ENCODE results near the gene CST2.
"Not testable (repeated sequence)": the region's sequence is repeated elsewhere in the genome, so short reads cannot be mapped to it uniquely, and the experiment has no call there.

The CST2 gene

DNA sequence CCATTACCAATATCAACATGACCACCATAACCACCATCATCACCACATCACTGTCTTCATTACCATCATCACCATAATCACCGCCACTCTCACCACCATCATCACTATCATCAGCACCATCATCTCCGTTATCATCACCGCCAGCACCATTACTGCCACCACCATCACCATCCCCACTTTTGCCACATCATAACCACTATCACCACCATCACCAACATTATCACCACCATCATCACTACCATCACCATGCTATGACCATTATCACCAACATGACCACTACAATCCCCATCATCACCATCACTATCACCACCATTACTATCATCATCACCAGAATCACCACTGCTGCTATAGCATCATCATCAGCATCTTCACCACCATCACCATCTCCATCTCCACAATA, 25.7 kb downstream of the CST2 start:
- DNase-seq: no peak

GRCh38 chr20:23799216-23799847, 27.2 kb downstream of the CST2 start:
- not testable (repeated sequence) for DNase-seq

DNA sequence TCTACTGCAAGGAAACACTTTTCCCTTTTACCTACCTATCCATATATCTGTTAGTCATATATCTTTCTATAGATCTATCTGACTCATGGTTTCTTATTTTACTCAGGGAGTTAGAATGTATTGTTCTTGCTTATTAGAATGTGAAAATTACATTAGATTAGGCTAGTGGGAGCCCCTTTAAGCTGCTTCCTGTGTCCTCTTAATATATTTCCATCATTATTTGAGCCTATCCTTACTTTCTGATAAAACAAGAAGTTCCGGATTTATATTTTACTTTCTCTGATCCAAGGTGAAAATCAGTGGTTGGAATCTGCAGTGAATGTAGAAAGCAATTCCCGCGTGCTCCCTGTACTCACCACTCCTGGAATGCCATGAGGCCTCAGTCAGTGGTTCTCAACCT, 31.0 kb downstream of the CST2 start:
- DNase-seq: no peak

GRCh38 chr20:23794841-23795240, 31.7 kb downstream of the CST2 start:
- no peak for DNase-seq

DNA sequence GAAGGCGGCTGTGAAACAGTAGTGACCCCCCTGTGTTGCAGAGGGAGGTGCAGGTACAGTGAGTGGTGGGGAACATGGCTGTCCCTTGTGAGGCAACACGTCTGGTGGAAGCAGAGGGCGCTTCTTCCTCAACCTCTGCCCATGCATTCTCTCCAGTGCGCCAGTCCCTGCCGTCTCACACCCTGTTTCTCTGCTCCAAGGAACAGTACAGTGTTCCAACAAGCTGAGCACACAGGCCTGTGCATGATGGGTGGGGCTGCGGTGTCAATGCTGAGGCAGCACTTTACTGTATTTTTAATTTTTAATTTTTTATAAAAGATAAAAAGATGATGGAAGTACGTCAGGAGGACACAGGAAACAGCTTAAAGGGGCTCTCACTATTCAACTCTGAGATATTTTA, 32.5 kb downstream of the CST2 start:
- no peak for DNase-seq

DNA sequence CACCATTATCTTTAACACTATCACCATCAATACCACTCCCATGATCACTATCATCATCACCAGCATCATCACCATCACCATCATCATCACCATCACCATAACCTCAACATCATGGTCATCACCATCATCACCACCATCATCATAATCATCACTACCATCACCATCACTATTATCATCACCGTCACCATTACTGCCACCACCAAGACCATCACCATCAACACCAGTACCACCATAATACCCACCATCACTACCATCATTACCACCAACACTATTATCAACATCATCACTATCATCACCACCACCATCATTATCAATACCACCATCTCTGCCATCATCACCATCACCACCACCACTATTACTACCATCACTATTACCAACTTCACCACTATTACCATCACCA, 43.1 kb downstream of the CST2 start:
- no peak for DNase-seq

- no peak for DNase-seq
These were observed 44.1 kb downstream of the CST2 start for GRCh38 chr20:23782366-23782983.

GRCh38 chr20:23778676-23779075, 47.9 kb downstream of the CST2 start:
- not testable (repeated sequence) for DNase-seq

DNA sequence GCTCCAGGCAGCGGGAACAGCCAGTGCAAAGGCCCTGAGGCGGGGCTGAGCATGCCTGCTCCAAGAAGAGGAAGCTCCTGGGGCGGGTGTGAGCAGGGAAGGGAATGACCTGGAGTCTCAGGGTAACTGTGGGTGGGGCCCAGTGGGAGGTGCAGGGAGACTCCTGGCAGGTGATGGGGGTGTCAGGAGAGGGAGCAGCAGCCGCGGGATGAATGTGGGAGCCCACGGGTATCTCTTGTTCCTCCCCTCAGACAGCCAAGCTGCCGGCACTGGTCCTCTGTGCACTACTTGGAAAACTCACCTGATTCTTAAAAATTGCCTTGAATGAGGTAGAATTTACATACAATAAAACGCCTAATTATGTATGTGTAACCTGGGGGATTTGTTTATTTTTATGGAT, 49.1 kb downstream of the CST2 start:
- not testable (repeated sequence) for DNase-seq

DNA sequence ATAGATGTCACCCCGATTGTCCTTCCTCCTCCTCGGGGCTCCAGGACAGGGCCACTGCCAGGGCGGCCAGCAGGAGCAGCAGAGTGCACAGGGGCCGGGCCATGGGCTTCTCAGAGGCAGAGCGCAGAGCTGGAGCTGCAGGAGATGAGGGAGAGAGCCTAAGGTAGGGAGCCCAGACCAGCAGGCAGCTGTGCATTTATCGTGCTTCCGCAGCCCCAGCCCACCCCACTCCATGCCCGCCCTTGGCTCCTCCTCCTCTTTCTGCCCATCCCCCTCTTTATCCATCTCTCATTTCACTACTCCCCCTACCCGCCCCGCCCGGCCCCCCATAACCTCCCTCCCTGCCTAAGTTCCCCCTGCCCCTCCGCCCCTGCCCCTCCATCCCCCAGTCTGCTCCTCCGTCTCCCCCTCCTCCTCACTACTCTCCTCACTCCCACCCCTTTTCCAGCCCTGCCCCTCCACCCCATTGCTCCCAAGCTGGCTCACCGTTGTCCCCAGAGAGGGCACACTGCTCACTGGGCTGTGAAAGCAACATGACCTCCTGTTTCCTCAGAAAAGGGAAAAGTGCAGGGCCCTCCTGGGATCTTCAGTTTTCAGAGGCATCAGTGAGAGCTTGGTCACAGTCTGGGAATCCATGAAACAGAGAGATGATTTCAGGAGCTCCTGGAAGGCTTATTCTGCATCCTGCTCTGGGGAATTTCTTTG, 50.3 kb downstream of the CST2 start:
- DNase-seq: no peak

DNA sequence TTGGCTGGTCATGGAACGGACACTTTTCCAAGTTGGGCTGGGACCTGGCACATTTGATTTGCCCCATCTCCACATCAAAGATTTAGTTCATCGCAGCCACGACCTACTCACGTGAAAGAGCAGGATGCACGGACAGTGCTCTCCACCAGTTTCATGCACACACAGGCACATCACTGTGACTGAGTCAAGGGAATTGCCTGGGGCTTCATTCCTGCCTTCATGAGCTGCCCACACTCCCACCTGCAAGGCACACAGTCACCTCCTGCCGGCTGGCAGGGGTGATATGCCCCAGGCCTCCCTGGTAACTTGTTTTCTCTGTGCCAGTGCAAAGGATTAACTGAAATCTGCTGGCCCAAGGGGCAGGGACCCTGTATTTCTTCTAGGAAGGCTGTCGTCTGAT, 52.4 kb downstream of the CST2 start:
- no peak for DNase-seq

Data from activated CD8-positive, alpha-beta memory T cell treated with anti-CD3 and anti-CD28 coated beads, Interleukin-2, amount 50 U/mL, for 4 hours (primary cell).